Adipose tissue (tissue), 3 donors: Measurements from ENCODE around the gene SPINK4. TPM values are rescaled to one million over a fixed set of nuclear protein-coding genes. Genes with fewer than 3 reads are reported as not detected.

Experiments
- H3K27ac ChIP-seq: one replicate; pipeline ENCODE4 v1.5.1; 2013; ENCODE audit warnings: low read depth, low read length
- WGBS, 3 donors: extraction: QIAGEN DNeasy Blood & Tissue Kit; methylation state at CpG; one replicate each; pipeline ENCODE4 v1.1.7; 2013; 5-methylcytosine and 5-hydroxymethylcytosine counted together
- polyA plus RNA-seq, 3 donors: library from polyadenylated mRNA; stranded (reverse); fragments of 200-250 nt; gene quantifications; one replicate each; pipeline ENCODE4 v1.2.3, GENCODE V29; 2013
- donor health status: healthy with polysubstance abuse.
- donor health status: Bipolar disorder and iron deficiency.
- donor health status: healthy.

SPINK4 gene, protein sequence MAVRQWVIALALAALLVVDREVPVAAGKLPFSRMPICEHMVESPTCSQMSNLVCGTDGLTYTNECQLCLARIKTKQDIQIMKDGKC
- under 1 TPM in 2 of 3 donors, not detected in 1; 0.40 to 0.94 TPM for polyA plus RNA-seq

DNA sequence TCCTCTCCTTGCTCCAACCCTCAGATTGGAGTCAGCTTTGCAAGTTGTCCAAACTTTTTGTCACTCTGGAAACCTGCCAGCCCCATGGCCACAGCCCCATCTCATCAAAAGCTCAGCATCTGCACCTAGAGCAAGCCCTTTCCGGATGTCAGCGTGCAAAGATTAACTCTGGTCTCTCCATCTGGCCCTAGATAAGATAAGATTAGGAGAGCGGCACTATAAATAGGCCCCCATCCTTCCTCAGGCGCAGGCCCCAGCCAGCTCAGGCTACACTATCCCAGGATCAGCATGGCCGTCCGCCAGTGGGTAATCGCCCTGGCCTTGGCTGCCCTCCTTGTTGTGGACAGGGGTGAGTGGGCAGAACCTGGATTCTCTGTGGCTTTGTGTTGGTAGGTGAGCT is at the start of gene SPINK4:
Gene SPINK4 (plus strand): TSS at position 247 of the 400 bp plus-strand sequence. CDS start 42 bp downstream, at position 289.
- WGBS, 3 donors = 43 to 48% (median 44%) methylated on average over 7 of the region's 7 CpGs
- no peak within 1 kb of the TSS for H3K27ac ChIP-seq

DNA sequence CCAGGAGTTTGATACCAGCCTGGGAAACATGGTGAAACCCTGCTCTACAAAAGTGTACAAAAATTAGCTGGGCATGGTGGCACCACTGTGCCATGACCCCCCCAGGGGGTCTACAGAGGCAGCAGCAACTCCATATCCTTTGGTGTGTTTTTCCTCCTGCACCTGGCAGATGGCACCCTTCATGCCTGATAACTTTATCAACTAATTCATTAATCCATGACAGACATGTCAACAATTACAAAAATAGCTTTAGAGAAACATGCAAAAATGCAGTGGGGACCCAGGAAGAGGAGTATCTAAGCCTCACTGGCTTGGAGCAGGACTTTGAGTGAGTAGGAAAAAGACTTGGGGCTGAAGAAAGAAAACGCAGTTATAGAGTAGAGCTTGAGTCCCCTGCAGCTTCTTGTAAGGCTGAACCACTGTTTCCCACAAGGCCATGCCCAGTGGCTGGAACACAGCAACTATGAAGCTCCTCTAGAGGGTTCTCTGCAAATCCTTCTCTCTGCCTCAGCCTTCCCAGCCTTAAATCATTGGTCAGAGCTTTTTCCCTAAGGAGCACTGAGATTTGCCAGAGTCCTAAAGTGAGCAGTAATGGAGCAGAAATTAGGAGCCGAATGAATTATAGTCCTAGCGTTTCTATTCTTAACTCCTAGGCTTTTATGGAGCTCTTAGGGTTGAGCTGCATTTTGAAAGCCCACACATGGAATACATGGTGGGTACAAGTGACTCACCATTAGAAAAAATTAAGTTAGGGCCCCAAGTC is 47.3 kb upstream of the SPINK4 start:
- H3K27ac ChIP-seq = no peak overlapping the region
- WGBS, 3 donors = 59 to 73% (median 68%) methylated on average over 3 of the region's 3 CpGs

DNA sequence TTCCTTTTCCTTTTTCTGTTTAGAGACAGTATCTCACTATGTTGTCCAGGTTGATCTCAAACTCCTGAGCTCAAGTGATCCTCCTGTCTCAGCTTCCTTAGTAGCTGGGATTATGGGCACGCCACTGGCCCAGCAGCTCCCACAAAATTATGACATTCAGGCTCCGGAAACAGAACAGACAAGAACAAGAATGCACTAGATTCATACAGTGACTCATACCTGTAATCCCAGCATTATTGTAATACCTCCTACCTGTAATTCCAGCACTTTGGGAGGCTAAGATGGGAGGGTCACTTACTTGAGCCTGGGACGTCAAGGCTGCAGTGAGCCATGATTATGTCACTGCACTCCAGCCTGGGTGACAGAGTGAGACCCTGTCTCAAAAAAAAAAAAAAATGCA is 46.1 kb upstream of the SPINK4 start:
- H3K27ac ChIP-seq = no peak overlapping the region
- 61 to 99% (median 78%) methylated on average over 3 of the region's 3 CpGs for WGBS, 3 donors

DNA sequence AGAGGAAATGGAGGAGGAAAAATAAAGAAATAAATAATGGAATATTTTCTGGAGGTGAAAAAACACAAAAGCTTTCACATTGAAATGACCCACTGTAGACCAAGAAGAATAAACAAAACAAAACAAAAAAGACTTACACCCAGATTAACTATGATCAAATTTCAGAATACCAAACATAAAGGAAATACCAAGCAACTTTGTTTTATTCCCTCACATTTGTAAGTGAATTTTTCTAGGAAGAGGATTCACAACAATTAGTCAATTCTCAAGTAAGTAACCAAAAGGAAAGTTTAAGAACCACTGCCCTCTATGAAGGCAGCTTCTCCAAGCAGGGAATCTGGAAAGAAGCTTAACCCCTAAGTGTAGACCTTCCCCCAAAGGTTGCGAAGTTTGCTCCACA is 43.2 kb upstream of the SPINK4 start:
- WGBS, 3 donors = 90 to 98% (median 90%) methylated on average over 1 of the region's 1 CpG
- no peak overlapping the region for H3K27ac ChIP-seq

DNA sequence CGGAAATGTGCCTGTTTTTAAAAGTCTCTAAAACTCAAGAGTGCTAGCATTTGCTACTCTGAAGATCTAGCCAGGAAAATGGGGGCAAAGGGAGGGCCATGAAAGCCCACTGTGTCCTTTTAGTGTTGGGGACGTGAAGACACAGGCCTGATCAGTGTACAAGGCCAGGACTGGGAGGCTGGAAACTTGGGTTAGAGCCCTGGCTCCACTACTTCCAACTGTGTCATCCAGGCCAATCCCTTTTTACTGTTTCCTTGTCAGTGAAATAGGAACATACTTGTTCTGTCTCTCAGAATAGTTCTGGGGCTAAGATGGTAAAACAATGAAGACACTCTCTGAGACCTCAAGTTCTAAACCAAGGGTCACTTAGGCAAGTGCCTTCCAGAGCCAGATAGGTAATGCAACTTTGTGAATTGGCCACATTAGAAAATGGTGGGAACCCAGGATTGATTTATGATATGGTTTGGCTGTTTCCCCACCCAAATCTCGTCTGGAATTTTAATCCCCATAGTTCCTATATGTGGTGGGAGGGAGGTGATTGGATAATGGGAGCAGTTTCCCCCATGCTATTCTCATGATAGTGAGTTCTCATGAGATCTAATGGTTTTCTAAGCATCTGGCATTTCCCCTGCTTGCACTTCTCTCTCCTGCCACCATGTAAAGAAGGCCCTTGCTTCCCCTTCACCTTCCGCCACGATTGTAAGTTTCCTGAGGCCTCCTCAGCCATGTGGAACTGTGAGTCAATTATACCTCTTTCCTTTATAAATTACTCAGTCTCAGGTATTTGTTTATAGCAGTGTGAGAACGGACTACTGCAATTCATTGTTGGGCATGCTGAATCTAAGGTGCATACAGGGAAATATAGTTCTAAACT is 42.5 kb upstream of the SPINK4 start:
- WGBS, 3 donors = 59 to 66% (median 63%) methylated on average over 6 of the region's 6 CpGs
- H3K27ac ChIP-seq = no peak overlapping the region

DNA sequence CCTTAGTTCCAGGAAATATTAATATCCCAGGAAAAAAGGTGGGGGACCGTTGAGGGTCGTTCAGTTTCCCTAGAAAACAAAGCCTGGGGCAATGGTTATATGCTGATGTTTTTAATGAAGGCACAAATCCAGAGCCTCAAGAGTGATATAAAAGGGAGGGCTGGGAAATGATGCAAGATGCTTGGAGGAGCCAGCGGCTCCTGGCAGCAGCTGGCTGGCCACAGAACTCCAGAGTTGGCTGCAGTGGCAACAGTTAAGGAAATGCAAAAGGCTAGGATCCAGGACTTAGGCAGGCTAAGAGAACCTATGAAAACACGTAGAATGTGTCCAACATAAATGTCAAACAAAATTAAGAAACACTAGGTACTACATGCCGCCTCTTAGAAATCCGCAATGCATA is 41.8 kb upstream of the SPINK4 start:
- H3K27ac ChIP-seq = no peak overlapping the region
- 52 to 75% (median 55%) methylated on average over 6 of the region's 6 CpGs for WGBS, 3 donors

DNA sequence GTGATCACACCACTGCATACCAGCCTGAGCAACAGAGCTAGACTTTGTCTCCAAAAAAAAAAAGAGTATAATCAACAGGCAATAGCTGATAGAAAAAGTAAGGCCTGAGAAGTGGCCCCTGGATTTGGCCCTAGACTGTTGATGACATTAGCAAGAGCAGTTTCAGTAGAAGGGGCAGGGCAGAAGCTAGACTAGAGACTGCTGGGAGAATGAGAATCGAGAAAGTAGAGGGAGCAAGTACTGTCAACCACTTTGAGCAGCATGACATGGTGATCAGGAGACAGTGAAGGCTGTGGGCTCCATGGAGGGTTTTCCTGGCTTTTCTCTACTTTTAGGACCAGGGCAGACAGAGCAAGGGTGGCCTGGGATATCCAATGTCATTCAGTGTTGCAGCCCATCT is 37.9 kb upstream of the SPINK4 start:
- 90 to 95% (median 91%) methylated on average over 1 of the region's 1 CpG for WGBS, 3 donors

DNA sequence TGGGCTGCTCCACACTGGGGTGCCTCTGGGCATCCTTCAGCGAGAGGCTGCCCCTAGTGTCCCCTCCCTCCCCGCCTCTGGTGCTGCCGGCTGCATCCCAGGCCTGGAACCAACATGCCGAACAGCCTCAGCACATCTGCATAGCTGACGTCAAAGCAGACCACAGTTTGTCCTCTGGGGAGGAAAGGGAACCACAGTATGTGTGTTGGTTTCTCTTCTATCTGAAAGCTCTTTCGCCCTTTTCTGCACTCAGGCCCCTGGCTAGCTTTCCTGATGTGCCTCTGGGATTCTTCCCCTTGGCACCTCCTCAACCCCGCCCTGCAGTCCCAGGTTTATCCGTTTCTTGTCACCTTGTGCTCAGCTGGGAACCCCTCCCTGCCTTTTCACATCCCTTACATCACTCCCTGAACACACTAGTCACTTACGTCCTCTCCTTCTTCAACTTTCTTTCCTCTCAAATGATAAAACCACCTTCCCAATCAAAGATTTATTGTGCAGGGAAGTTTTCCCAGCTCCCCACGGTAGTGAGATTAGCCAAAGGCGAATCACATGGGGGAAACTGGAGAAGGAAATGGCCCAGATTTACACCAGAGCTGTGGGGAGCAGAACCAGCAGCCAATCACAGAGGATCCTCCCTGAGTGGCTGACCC is 37.3 kb upstream of the SPINK4 start:
- peak overlapping the region; percentile 52 for H3K27ac ChIP-seq
- WGBS, 3 donors = 30 to 43% (median 30%) methylated on average over 10 to 11 of the region's 11 CpGs

More for the DNA sequence above, 37.9 kb upstream of the SPINK4 start:
- H3K27ac ChIP-seq = no peak overlapping the region

DNA sequence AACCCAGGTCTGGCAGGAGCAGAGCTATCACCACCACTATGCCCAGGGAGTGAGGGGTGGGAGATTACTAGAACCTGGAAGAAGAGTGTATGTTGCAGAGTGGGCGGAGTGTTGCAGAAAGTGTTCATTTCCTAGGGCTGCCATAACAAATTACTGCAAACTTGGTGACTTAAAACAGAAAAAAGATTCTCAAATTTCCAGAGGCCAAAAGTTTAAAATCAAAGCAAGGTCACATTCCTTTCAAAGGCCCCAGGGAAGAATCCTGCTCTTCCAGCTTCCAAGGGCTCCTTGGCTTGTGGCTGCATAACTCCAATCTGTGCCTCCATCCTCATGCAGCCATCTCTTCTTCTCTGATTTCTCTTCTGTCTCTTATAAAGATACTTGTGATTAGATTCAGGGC is 30.6 kb upstream of the SPINK4 start:
- 96 to 100% (median 100%) methylated on average over 1 of the region's 1 CpG for WGBS, 3 donors

DNA sequence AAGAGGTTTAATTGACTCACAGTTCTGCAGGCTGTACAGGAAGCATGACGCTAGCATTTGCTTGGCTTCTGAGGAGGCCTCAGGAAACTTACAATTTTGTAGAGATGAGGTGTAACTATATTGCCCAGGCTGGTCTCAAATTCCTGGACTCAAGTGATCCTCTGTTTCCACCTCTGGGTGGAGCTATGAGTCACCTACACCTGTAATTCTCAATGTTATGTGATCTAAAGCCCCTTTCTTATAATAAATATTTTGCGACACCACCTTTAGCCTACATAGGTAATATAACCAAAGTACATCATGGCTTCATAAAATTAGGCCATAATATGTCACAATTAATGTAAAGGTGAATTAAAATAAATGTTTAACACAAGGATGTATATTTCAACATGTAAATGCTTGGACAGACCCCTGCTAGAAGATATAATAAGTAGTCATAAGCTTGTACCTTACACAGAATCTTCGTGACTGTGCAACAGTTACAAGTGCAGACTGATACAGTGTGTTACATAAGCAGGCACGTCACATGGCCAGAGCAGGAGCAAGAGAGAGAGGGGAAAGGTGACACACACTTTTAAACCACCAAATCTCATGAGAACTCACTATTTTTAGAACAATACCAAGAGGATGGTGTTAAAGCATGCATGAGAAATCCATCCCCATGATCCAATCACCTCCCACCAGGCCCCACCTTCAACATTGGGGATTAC is 29.8 kb upstream of the SPINK4 start:
- WGBS, 3 donors = 84 to 89% (median 86%) methylated on average over 4 of the region's 4 CpGs
- H3K27ac ChIP-seq = no peak overlapping the region

More for the DNA sequence above, 30.6 kb upstream of the SPINK4 start:
- no peak overlapping the region for H3K27ac ChIP-seq

DNA sequence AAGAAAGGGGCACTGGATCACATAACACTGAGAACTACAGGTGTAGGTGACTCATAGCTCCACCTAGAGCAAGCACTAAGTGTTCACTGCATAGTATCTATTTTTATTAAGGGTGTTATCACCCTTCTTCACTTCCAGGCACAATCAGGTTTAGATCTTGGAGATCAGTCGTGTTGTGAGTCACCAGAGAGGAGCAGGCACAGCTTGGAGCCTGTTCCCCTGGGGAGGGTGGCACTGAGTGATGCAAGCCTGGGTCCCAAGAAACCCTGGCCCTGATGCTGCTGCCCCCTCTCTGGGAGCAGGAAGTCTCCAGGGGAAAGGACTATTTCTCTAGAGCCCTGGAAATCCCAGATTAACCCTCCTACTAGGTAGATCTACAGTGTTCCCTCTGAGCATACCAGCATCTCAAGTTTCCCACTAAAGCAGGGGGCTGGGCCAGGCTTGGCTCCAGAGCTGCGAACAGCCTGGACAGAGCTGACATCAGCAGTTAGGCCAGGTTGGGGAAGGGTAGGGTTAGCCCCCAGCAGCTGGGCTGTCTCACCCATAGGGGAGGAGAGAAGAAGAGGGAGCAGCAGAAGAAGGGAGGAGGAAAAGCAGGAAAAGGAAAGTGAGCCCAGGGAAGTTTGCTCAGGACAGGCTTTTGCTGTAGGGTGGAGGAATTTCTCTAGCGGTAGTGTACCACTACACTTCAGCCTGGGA is 28.1 kb upstream of the SPINK4 start:
- H3K27ac ChIP-seq = no peak overlapping the region
- 55 to 66% (median 65%) methylated on average over 3 of the region's 3 CpGs for WGBS, 3 donors

DNA sequence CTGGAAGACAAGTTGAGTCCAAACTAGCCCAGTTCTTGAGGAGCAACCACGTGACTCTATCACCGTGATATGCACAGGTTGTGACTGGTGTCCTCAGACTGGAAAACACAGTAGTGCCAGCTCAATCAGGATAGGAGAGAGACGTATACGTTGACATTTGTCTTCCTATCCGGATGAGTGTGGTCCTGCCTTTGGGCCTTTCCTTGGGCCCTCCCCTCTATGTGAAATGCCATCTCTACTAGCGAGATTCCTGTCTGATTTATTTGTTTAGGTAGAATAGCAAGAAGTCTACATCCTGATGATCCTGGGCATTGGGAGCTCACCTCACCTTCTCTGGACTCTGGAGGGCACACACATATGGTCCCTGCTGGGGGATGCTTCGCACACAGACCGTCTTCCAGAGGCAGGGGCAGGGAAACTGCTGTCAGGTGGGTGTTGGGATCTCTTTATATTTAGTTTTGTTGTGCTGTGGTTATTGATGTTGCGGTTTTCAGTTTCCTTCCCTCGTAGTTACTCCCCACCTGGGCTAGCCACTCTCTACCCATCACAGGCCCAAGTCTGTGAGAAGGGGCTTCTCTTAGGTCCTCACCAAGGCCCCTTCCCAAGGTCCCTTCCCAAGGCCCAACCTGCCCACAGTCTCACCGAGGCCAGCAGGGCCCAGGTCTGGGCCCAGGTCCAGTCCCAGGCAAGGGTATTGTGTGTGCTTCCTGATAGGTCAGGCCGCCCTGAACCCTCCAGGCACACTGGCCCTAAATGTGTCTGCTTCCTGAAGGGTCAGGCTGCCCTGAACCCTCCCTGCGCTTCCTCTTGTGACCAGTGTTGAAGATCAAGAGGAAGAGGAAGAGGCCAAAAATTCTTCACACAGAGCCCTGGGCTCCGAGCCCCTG is 19.0 kb upstream of the SPINK4 start:
- 75 to 80% (median 76%) methylated on average over 14 of the region's 14 CpGs for WGBS, 3 donors
- H3K27ac ChIP-seq = no peak overlapping the region

DNA sequence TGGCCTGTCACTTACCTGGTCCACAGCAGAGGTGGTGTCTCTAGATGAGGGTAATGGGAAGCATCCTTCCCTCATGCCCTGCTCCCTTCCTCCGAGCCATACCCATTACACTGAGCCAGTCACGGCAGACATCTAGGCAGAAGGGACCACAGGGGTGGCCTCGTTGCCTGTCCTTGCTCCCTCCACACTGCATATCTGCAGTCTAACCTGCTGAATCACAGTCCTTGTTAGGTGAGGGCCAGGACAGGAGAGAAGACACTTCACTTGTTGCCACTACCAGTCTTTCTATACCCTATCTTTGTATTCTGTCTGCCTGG is 18.4 kb upstream of the SPINK4 start:
- H3K27ac ChIP-seq = no peak overlapping the region
- 86 to 91% (median 88%) methylated on average over 3 of the region's 3 CpGs for WGBS, 3 donors

DNA sequence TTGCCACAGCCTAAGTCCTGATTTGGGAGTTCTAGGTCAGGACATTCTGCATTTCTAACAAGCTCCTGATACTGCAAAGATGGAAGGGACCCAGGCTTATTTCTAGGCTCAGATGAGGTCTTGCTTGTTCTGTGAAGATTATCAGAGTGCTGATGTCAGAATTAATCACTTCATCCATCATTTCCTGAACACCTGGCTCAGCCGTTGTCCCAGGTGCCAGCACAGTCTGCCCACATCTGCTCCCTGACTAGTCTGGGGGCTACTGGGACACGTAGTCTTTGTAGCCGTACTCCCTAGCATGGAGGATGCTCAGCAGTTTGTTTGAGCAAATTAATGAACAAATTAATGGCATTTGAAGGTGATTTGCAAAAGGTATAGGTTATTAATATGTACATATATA is 17.9 kb upstream of the SPINK4 start:
- 62 to 72% (median 67%) methylated on average over 3 of the region's 3 CpGs for WGBS, 3 donors
- no peak overlapping the region for H3K27ac ChIP-seq

DNA sequence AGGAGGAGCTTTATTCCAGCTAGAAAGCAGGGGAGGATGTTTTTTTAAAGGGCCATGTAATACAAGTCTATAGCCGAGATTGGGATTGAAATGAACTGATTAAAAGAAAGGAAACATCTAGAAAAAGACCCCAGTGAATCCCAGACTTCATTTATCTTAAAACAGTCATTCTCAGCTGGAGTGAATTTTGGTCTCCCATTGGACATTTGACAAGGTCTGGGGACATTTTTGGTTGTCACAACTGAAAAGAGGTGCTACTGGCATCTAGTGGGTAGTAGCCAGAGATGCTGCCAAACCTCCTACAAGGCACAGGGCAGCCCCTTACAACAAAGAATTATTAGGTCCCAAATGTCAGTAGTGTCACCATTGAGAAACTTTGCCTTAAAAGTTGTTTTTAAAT is 16.3 kb upstream of the SPINK4 start:
- 53 to 89% (median 81%) methylated on average over 1 of the region's 1 CpG for WGBS, 3 donors
- no peak overlapping the region for H3K27ac ChIP-seq

DNA sequence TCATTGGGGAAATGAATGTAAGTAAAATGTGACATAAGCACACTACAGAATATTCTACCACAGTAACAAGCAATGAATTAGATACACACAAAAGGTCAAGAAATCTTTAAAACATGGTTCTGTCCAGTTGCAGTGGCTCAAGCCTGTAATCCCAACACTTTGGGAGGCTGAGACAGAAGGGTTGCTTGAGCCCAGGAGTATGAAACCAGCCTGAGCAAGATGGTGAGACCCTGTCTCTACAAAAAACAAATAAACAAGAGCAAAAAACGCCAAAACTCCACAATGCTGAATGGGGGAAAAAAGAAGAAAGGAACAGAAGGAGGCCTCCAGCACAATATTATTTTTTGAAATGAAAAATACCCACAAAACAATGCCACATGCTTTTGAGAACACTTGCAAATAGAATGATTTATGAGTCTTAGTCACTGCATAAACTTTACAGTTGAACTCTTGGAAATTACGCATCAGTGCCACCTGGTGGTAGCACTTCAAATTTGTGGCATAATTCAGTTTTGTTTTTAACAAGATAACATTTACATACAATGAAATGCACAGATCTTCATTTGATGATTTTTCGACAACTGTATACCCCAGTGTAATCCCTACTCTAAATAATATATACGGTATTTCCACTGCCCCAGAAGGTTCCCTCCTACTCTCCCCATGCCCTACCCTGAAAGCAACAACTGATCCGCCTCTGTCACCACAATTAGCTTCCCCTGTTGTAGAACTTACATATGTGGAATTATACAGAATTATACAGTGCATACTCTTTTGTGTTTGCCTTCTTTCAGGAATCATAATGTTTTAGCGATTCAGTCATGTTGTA is 14.4 kb upstream of the SPINK4 start:
- 21 to 28% (median 25%) methylated on average over 6 of the region's 6 CpGs for WGBS, 3 donors
- H3K27ac ChIP-seq = no peak overlapping the region
